PC-3 (cell line): ENCODE measurements around the gene SHROOM1. TPM values are rescaled to one million over a fixed set of nuclear protein-coding genes. Genes with fewer than 3 reads are reported as not detected.

ENCODE experiments used
- ATAC-seq: fragments of 200-7000 bp; cut with Tn5 transposase; 2 replicates; pipeline ENCODE4 v1.9.1; 2020; ENCODE audit warnings: mild to moderate bottlenecking, moderate library complexity
- Bru-seq: library from RNA; stranded (reverse); fragments of 400-500 nt; gene quantifications from one replicate; lab custom pipeline; 2021; lab: Mats Ljungman, UMichigan
- BruChase-seq, 2 experiments: library from RNA; stranded (reverse); fragments of 400-500 nt; gene quantifications; one replicate each; lab custom pipeline; 2021; lab: Mats Ljungman, UMichigan
- BruUV-seq: library from RNA; stranded (reverse); fragments of 400-500 nt; replicated peaks from 2 replicates; lab custom pipeline; 2021; lab: Mats Ljungman, UMichigan
- CTCF ChIA-PET: fragments of 300-600 bp; sonication (Branson Sonifier 250); formaldehyde crosslinking; loops from one replicate; lab custom pipeline; 2022; ENCODE audit warnings: antibody characterized with exemption; lab: Charles Lee
- POLR2A ChIA-PET: fragments of 300-600 bp; sonication (Branson Sonifier 250); formaldehyde crosslinking; loops from one replicate; lab custom pipeline; 2022; ENCODE audit warnings: antibody characterized with exemption; ENCODE audit not compliant: unreplicated experiment; lab: Charles Lee
- DNase-seq: peaks from one replicate; pipeline ENCODE4 v3.0.0-alpha.2; 2015
- H2AFZ ChIP-seq: fragments of 300-600 bp; sonication (generic); 2 replicates; pipeline ENCODE4 v1.6.0; 2016; ENCODE audit warnings: antibody characterized with exemption, low read length
- H3F3A ChIP-seq: fragments of 300-600 bp; sonication (generic); one replicate; pipeline ENCODE4 v1.6.0; 2017; ENCODE audit warnings: antibody characterized with exemption, low read length, control low read depth, mild to moderate bottlenecking; ENCODE audit not compliant: unreplicated experiment
- H3K27ac ChIP-seq: fragments of 300-600 bp; sonication (generic); 2 replicates; pipeline ENCODE4 v1.5.1; 2016; ENCODE audit warnings: mild to moderate bottlenecking, low read length
- H3K27me3 ChIP-seq: fragments of 300-600 bp; sonication (generic); 2 replicates; pipeline ENCODE4 v1.6.1; 2016; ENCODE audit warnings: low read length, mixed read lengths
- H3K36me3 ChIP-seq: fragments of 300-600 bp; sonication (generic); 2 replicates; pipeline ENCODE4 v1.6.1; 2016; ENCODE audit warnings: low read depth, mixed run types, low read length, mixed read lengths
- H3K4me1 ChIP-seq: fragments of 300-600 bp; sonication (generic); 2 replicates; pipeline ENCODE4 v1.5.1; 2016; ENCODE audit warnings: low read length; ENCODE audit not compliant: insufficient read depth
- H3K4me2 ChIP-seq: fragments of 300-600 bp; sonication (generic); 2 replicates; pipeline ENCODE4 v1.6.0; 2016; ENCODE audit warnings: low read length
- H3K4me3 ChIP-seq: fragments of 300-600 bp; sonication (generic); 2 replicates; pipeline ENCODE4 v1.5.1; 2016; ENCODE audit warnings: mild to moderate bottlenecking, low read length, mixed read lengths
- H3K79me2 ChIP-seq: fragments of 300-600 bp; sonication (generic); 2 replicates; pipeline ENCODE4 v1.6.1; 2017; ENCODE audit warnings: low read length, mixed read lengths
- H3K9ac ChIP-seq: fragments of 300-600 bp; sonication (generic); 2 replicates; pipeline ENCODE4 v1.6.0; 2016; ENCODE audit warnings: mild to moderate bottlenecking, low read length
- H3K9me2 ChIP-seq: fragments of 300-600 bp; sonication (generic); replicated peaks from 2 replicates; pipeline ENCODE4 v1.6.1; 2016; ENCODE audit warnings: mixed run types, low read length, mixed read lengths
- H3K9me3 ChIP-seq: fragments of 300-600 bp; sonication (generic); 2 replicates; pipeline ENCODE4 v1.6.1; 2016; ENCODE audit warnings: low read length, mixed read lengths
- H4K20me1 ChIP-seq: fragments of 300-600 bp; sonication (generic); 2 replicates; pipeline ENCODE4 v1.6.1; 2016; ENCODE audit warnings: low read length, mixed read lengths
- CTCF ChIP-seq: fragments of 300-600 bp; sonication (generic); conservative IDR thresholded peaks from 2 replicates; pipeline ENCODE4 v1.5.1; 2017; ENCODE audit warnings: antibody characterized with exemption, low read depth, mild to moderate bottlenecking, low read length
- EZH2 ChIP-seq: fragments of 300-600 bp; sonication (generic); IDR thresholded peaks from one replicate; pipeline ENCODE4 v1.6.1; 2017; ENCODE audit warnings: antibody characterized with exemption, mild to moderate bottlenecking, low read length; ENCODE audit not compliant: unreplicated experiment
- EZH2phosphoT487 ChIP-seq: fragments of 300-600 bp; sonication (generic); IDR thresholded peaks from 2 replicates; pipeline ENCODE4 v1.6.1; 2018; ENCODE audit warnings: mild to moderate bottlenecking, antibody characterized with exemption, low read length, borderline replicate concordance
- intact Hi-C: fragments of 100-400 bp; cut with micrococcal nuclease; formaldehyde crosslinking; loops from 2 replicates; pipeline ENCODE4 v1.9.0; 2023
- long read RNA-seq: library from polyadenylated mRNA; unstranded; transcript quantifications from one replicate; pipeline ENCODE4 v2.0.0, GENCODE V29; 2021; ENCODE audit not compliant: unreplicated experiment
- total RNA-seq: library from RNA; depleted of rRNA; stranded (reverse); fragments of >200 nt; gene quantifications from 2 replicates; pipeline ENCODE4 v1.2.3, GENCODE V29; 2014; rRNA removed

The SHROOM1 gene
- total RNA-seq: 13.6 and 15.7 TPM in 2 replicates
- percentile 67 among the genes with signal in this experiment for Bru-seq, nascent RNA
- percentile 63 among the genes with signal in this experiment for BruChase-seq, experiment 1, labeled RNA remaining after a 6-hour chase
- percentile 61 among the genes with signal in this experiment for BruChase-seq, experiment 2, labeled RNA remaining after a 2-hour chase
- long read RNA-seq, partial matches to known transcripts: 27 of 52 reads
- long read RNA-seq, other reads (novel, unspliced or antisense): 22 of 52 reads

- Histone ChIP-seq H3K9me3 (no peaks in the 10 kb centered on the region), H2AFZ (peak within 1 kb of the TSS; percentile 90), H3K9me2 (no peaks in the 10 kb centered on the region), H3K27ac (no peak within 1 kb of the TSS), H3K27me3 (no peaks in the 10 kb centered on the region), H3K4me1 (peaks cover 5% of the 10 kb centered on the region), H3K9ac (peak within 1 kb of the TSS; percentile 79), H3K4me2 (peak within 1 kb of the TSS; percentile 98), H3K79me2 (peaks cover 17% of the 10 kb centered on the region; the same call in 1 of the 2 replicates), H3K4me3 (peak within 1 kb of the TSS; percentile 95), H3K36me3 (no peaks in the 10 kb centered on the region), H4K20me1 (no peaks in the 10 kb centered on the region), H3F3A (no peaks in the 10 kb centered on the region)
- ChIA-PET POLR2A (no interaction called here), CTCF (interaction anchor here (0.6 to 0.9 kb wide), 2 partner anchors 53 to 133 kb away, joined by 3 to 4 read pairs; no protein-coding TSS in a partner anchor)
- intact Hi-C loops: loop anchor here (1.0 kb wide), 2 partner anchors 36 to 53 kb away; partner anchors contain the start of genes GDF9 and UQCRQ
- DNase-seq: peak; percentile 68
- BruUV-seq: no TSS peak
- TF ChIP-seq CTCF (no peak), EZH2 (no peak), EZH2phosphoT487 (no peak)
- ATAC-seq: peak; percentile 83
Measured at GRCh38 chr5:132830436-132831094, at the start of gene SHROOM1. Gene SHROOM1, minus strand, starts transcription at chr5:132830647. Its CDS starts 4,507 bp downstream, at chr5:132826140.

GRCh38 chr5:132877938-132878337 lies 47.5 kb upstream of the SHROOM1 start:
- POLR2A ChIA-PET: interaction anchor here (0.5 kb wide), 1 partner anchor 1523 kb away, joined by 8 read pairs; no protein-coding TSS in a partner anchor
- intact Hi-C loops: no loop called here

More at GRCh38 chr5:132877938-132878337, 47.5 kb upstream of the SHROOM1 start:
- no TSS peak for BruUV-seq
- Histone ChIP-seq H3F3A (no peaks in the 10 kb centered on the region), H3K4me3 (no peak overlapping the region), H3K79me2 (no peaks in the 10 kb centered on the region), H3K27ac (no peak overlapping the region), H3K9me2 (no peaks in the 10 kb centered on the region), H3K36me3 (peaks cover 17% of the 10 kb centered on the region; the same call in 1 of the 2 replicates), H3K9ac (no peak overlapping the region), H3K4me1 (no peaks in the 10 kb centered on the region), H2AFZ (no peak overlapping the region), H3K4me2 (no peak overlapping the region), H4K20me1 (no peaks in the 10 kb centered on the region), H3K27me3 (no peaks in the 10 kb centered on the region), H3K9me3 (no peaks in the 10 kb centered on the region)
- no peak for ATAC-seq
- TF ChIP-seq EZH2phosphoT487: no peak
- no peak for TF ChIP-seq EZH2
- no peak for TF ChIP-seq CTCF
- CTCF ChIA-PET: no interaction called here
- peak; percentile 16 for DNase-seq
